ENCODE results near the gene CGB1. TPM values are rescaled to one million over a fixed set of nuclear protein-coding genes. Genes with fewer than 3 reads are reported as not detected.
A peak's percentile ranks its signal among the peaks of the same experiment; 100 is the strongest.

Gene CGB1
- total and polyA plus RNA-seq, 2 of the 13 experiments (the other 11 are each of a cell fraction or from before 2014, with no cell fraction given), result not detected

- Histone ChIP-seq H3K4me2 (ENCODE audit: low read depth, low read length) (peak overlapping the region; percentile 93), H4K20me1 (ENCODE audit: insufficient read depth, low read length) (no peaks in the 10 kb centered on the region), H3K27ac (ENCODE audit: extremely low read length, insufficient read depth, low read length) (no peak overlapping the region), H3K9ac (ENCODE audit: insufficient read depth, low read depth, low read length) (no peak overlapping the region; the same call in 1 of the 2 replicates), H3K4me3 (replicated peaks in 1 of 3; ENCODE audit: insufficient read depth in 1 of 3, low read depth in 2 of 3, low read length in 3 of 3) (peak overlapping the region; percentile 54 to 71 (median 63)), H2AFZ (ENCODE audit: low read length) (peak overlapping the region; percentile 72), H3K36me3 (replicated peaks in 1 of 2; ENCODE audit: control insufficient read depth in 1 of 2, insufficient read depth in 2 of 2, low read length in 2 of 2) (no peaks in the 10 kb centered on the region), H3K27me3 (ENCODE audit: control insufficient read depth in 1 of 2, insufficient read depth in 2 of 2, low read length in 2 of 2) (peaks cover 11 to 45% of the 10 kb centered on the region in 2 experiments; a peak in 4 of 5 replicates), H3K79me2 (ENCODE audit: insufficient read depth, low read length) (no peaks in the 10 kb centered on the region), H3K9me3 (ENCODE audit: low read length) (no peaks in the 10 kb centered on the region), H3K4me1 (ENCODE audit: insufficient read depth, low read length) (peaks cover 17% of the 10 kb centered on the region)
- 5% methylated on average over 11 of the region's 63 CpGs for WGBS (ENCODE audit: low lambda C conversion rate)
- ChIA-PET CTCF (ENCODE audit: low intra/inter-chr PET ratio, low total read pairs) (no interaction called here), POLR2A (interaction anchor here (1.1 kb wide), 1 partner anchor 9 kb away, joined by 3 read pairs; the partner anchor contains the start of gene NTF4)
- ATAC-seq, result peak; percentile 88
- in situ Hi-C loops (cut with HindIII; ENCODE audit: extremely low pct_ligation_motif_present, low pct_unique_long_range_greater_than_20kb) (no loop called here), intact Hi-C loops (cut with micrococcal nuclease; ENCODE audit: unreplicated experiment) (no loop called here)
- no TSS peak for BruUV-seq (replicated peaks)
- FAIRE-seq, result no peak
- DNase-seq (ENCODE audit: low spot score), result peak; percentile 23
- TF ChIP-seq SRY (CRISPR knock-in tag; IDR thresholded peaks at IDR 0.05) (0 out of 2 replicates have a peak, but pooled peaks have one; percentile 16), SMARCE1 (IDR thresholded peaks at IDR 0.05; ENCODE audit: borderline replicate concordance) (no peak), ZNF337 (CRISPR knock-in tag; IDR thresholded peaks at IDR 0.05; ENCODE audit: borderline replicate concordance, low read depth) (no peak), ZNF646 (CRISPR knock-in tag; IDR thresholded peaks at IDR 0.05) (no peak), RORA (CRISPR knock-in tag; IDR thresholded peaks at IDR 0.05) (no peak), RNF219 (CRISPR knock-in tag; IDR thresholded peaks at IDR 0.05) (no peak), RBM22 (optimal IDR thresholded peaks at IDR 0.05; ENCODE audit: low read length) (no peak), MLXIP (CRISPR knock-in tag; IDR thresholded peaks at IDR 0.05; ENCODE audit: borderline replicate concordance) (no peak), CAMTA2 (CRISPR knock-in tag; IDR thresholded peaks at IDR 0.05; ENCODE audit: borderline replicate concordance) (no peak), RAD21 (CRISPR knock-in tag; IDR thresholded peaks at IDR 0.05) (no peak)
These were observed 19.6 kb upstream of the CGB1 start for GRCh38 chr19:49056101-49056901.
